GM15510 (cell line): Measurements from ENCODE around the gene SNCAIP.

Experiments
- POLR2A ChIP-seq: IDR thresholded peaks from 3 replicates; pipeline ENCODE4 v1.6.1; 2011; ENCODE audit warnings: borderline replicate concordance; ENCODE audit not compliant: insufficient read length; ENCODE audit errors: extremely low read depth

The SNCAIP gene

GRCh38 chr5:122394284-122394930, 82.4 kb downstream of the SNCAIP start:
- no peak for TF ChIP-seq POLR2A

- TF ChIP-seq POLR2A = no peak
Observed at GRCh38 chr5:122398016-122398415, 86.0 kb downstream of the SNCAIP start.

GRCh38 chr5:122400341-122400740, 88.3 kb downstream of the SNCAIP start:
- no peak for TF ChIP-seq POLR2A

- no peak for TF ChIP-seq POLR2A
Observed at GRCh38 chr5:122400938-122401337, 88.9 kb downstream of the SNCAIP start.

- no peak for TF ChIP-seq POLR2A
Observed at GRCh38 chr5:122401976-122402725, 90.1 kb downstream of the SNCAIP start.

- no peak for TF ChIP-seq POLR2A
Observed at GRCh38 chr5:122402955-122403685, 91.1 kb downstream of the SNCAIP start.

GRCh38 chr5:122404018-122404417, 92.0 kb downstream of the SNCAIP start:
- no peak for TF ChIP-seq POLR2A

- TF ChIP-seq POLR2A = no peak
Observed at GRCh38 chr5:122404653-122405362, 92.8 kb downstream of the SNCAIP start.

GRCh38 chr5:122405751-122406150, 93.7 kb downstream of the SNCAIP start:
- TF ChIP-seq POLR2A = no peak

- no peak for TF ChIP-seq POLR2A
Observed at GRCh38 chr5:122406181-122406580, 94.1 kb downstream of the SNCAIP start.

- no peak for TF ChIP-seq POLR2A
Observed at GRCh38 chr5:122408592-122409224, 96.7 kb downstream of the SNCAIP start.

- TF ChIP-seq POLR2A = no peak
Observed at GRCh38 chr5:122412966-122413365, 100.9 kb downstream of the SNCAIP start.

GRCh38 chr5:122413722-122414121, 101.7 kb downstream of the SNCAIP start:
- no peak for TF ChIP-seq POLR2A

- no peak for TF ChIP-seq POLR2A
Observed at GRCh38 chr5:122415030-122415800, 103.2 kb downstream of the SNCAIP start.
